H9 (cell line): ENCODE results near the gene TMTC2. TPM values are rescaled to one million over a fixed set of nuclear protein-coding genes. Genes with fewer than 3 reads are reported as not detected.

Source experiments
- DNase-seq: peaks from one replicate; pipeline ENCODE4 v3.0.0-alpha.2; 2017
- H2AFZ ChIP-seq: one replicate; pipeline ENCODE4 v1.6.1; 2013; ENCODE audit warnings: mild to moderate bottlenecking, low read length, control low read depth, moderate library complexity
- H2AK5ac ChIP-seq: 2 replicates; pipeline ENCODE4 v1.6.1; 2013; ENCODE audit warnings: low read length, control low read depth, mixed read lengths; ENCODE audit not compliant: insufficient read length
- H2BK120ac ChIP-seq: one replicate; pipeline ENCODE4 v1.6.1; 2013; ENCODE audit warnings: low read depth, mild to moderate bottlenecking, low read length, control low read depth, inconsistent platforms; ENCODE audit not compliant: poor library complexity, severe bottlenecking
- H2BK12ac ChIP-seq: 2 replicates; pipeline ENCODE4 v1.6.1; 2013; ENCODE audit warnings: low read length, control low read depth, mixed read lengths, low read depth; ENCODE audit not compliant: insufficient read length
- H2BK15ac ChIP-seq: 2 replicates; pipeline ENCODE4 v1.6.1; 2013; ENCODE audit warnings: low read depth, low read length, control low read depth
- H2BK20ac ChIP-seq: one replicate; pipeline ENCODE4 v1.6.1; 2013; ENCODE audit warnings: low read depth, mild to moderate bottlenecking, low read length, control low read depth, inconsistent platforms; ENCODE audit not compliant: poor library complexity, severe bottlenecking
- H2BK5ac ChIP-seq: 2 replicates; pipeline ENCODE4 v1.6.1; 2013; ENCODE audit warnings: low read length, control low read depth, mixed read lengths; ENCODE audit not compliant: insufficient read length
- H3K14ac ChIP-seq: 2 replicates; pipeline ENCODE4 v1.6.1; 2013; ENCODE audit warnings: low read length, control low read depth; ENCODE audit not compliant: insufficient read depth
- H3K18ac ChIP-seq: 2 replicates; pipeline ENCODE4 v1.6.1; 2013; ENCODE audit warnings: low read depth, mild to moderate bottlenecking, mixed read lengths, low read length, control low read depth; ENCODE audit not compliant: insufficient read length
- H3K23ac ChIP-seq: 2 replicates; pipeline ENCODE4 v1.6.1; 2013; ENCODE audit warnings: low read length, control low read depth, mixed read lengths, low read depth; ENCODE audit not compliant: insufficient read length
- H3K23me2 ChIP-seq: 2 replicates; pipeline ENCODE4 v1.6.1; 2013; ENCODE audit warnings: low read depth, mild to moderate bottlenecking, mixed read lengths, low read length, control low read depth; ENCODE audit not compliant: insufficient read length, poor library complexity, severe bottlenecking
- H3K27ac ChIP-seq: 2 replicates; pipeline ENCODE4 v1.5.1; 2013; ENCODE audit warnings: low read length, control low read depth, mixed read lengths, low read depth; ENCODE audit not compliant: insufficient read length
- H3K27me3 ChIP-seq: 2 replicates; pipeline ENCODE4 v1.6.1; 2013; ENCODE audit warnings: low read length, control low read depth, inconsistent platforms; ENCODE audit not compliant: insufficient read depth
- H3K4ac ChIP-seq: 2 replicates; pipeline ENCODE4 v1.6.1; 2013; ENCODE audit warnings: low read depth, mild to moderate bottlenecking, control low read depth, inconsistent platforms, low read length, moderate library complexity
- H3K4me1 ChIP-seq: 2 replicates; pipeline ENCODE4 v1.6.1; 2013; ENCODE audit warnings: low read length, control low read depth, inconsistent platforms; ENCODE audit not compliant: insufficient read depth
- H3K4me2 ChIP-seq: 2 replicates; pipeline ENCODE4 v1.6.1; 2013; ENCODE audit warnings: low read length, control low read depth, mixed read lengths; ENCODE audit not compliant: insufficient read length, insufficient read depth
- H3K56ac ChIP-seq: 2 replicates; pipeline ENCODE4 v1.6.1; 2013; ENCODE audit warnings: low read depth, mild to moderate bottlenecking, mixed read lengths, low read length, control low read depth; ENCODE audit not compliant: insufficient read length
- H3K79me1 ChIP-seq: 2 replicates; pipeline ENCODE4 v1.6.1; 2013; ENCODE audit warnings: low read depth, mild to moderate bottlenecking, moderate library complexity, low read length, control low read depth, inconsistent platforms; ENCODE audit not compliant: insufficient read depth, poor library complexity, severe bottlenecking
- H3K79me2 ChIP-seq: 2 replicates; pipeline ENCODE4 v1.6.1; 2013; ENCODE audit warnings: low read length, control low read depth, inconsistent platforms; ENCODE audit not compliant: insufficient read depth
- H3K9ac ChIP-seq: 2 replicates; pipeline ENCODE4 v1.6.1; 2013; ENCODE audit warnings: low read length, control low read depth, mixed read lengths; ENCODE audit not compliant: insufficient read length; ENCODE audit errors: extremely low read depth
- H3K9me3 ChIP-seq: one replicate; pipeline ENCODE4 v1.6.1; 2013; ENCODE audit warnings: low read depth, low read length, inconsistent platforms; ENCODE audit not compliant: control insufficient read depth
- H3T11ph ChIP-seq: one replicate; pipeline ENCODE4 v1.6.1; 2013; ENCODE audit warnings: mild to moderate bottlenecking, low read length, control low read depth, inconsistent platforms
- H4K20me1 ChIP-seq: one replicate; pipeline ENCODE4 v1.6.1; 2013; ENCODE audit not compliant: control insufficient read depth, insufficient read length, insufficient read depth
- H4K5ac ChIP-seq: 2 replicates; pipeline ENCODE4 v1.6.1; 2013; ENCODE audit warnings: low read depth, mild to moderate bottlenecking, mixed read lengths, low read length, control low read depth; ENCODE audit not compliant: insufficient read length
- H4K8ac ChIP-seq: replicated peaks from 2 replicates; pipeline ENCODE4 v1.6.1; 2013; ENCODE audit warnings: low read length, control low read depth, mixed read lengths, low read depth; ENCODE audit not compliant: insufficient read length
- H4K91ac ChIP-seq: 2 replicates; pipeline ENCODE4 v1.6.1; 2013; ENCODE audit warnings: low read depth, mild to moderate bottlenecking, moderate library complexity, mixed read lengths, low read length, control low read depth; ENCODE audit not compliant: insufficient read length
- H3K27ac Mint-ChIP-seq, 3 experiments: 2 replicates in 2 of 3; 3 replicates in 1 of 3; pipeline ENCODE4 v1.8.0; 2020 to 2021; ENCODE audit warnings: mixed read lengths in 3 of 3, mild to moderate bottlenecking in 1 of 3, moderate library complexity in 1 of 3
- H3K27me3 Mint-ChIP-seq: 2 replicates; pipeline ENCODE4 v1.8.0; 2021; ENCODE audit warnings: low read depth, mild to moderate bottlenecking, moderate library complexity, mixed read lengths
- H3K36me3 Mint-ChIP-seq, 3 experiments: 2 replicates in 2 of 3; 3 replicates in 1 of 3; pipeline ENCODE4 v1.8.0; 2020 to 2021; ENCODE audit warnings: low read depth in 3 of 3, mixed read lengths in 3 of 3; ENCODE audit not compliant: insufficient read depth in 1 of 3
- H3K4me1 Mint-ChIP-seq, 2 experiments: 2 replicates each; pipeline ENCODE4 v1.8.0; 2020; ENCODE audit warnings: mixed read lengths in 2 of 2
- H3K4me3 Mint-ChIP-seq, 2 experiments: 2 replicates in 1 of 2; 3 replicates in 1 of 2; pipeline ENCODE4 v1.8.0; 2020 to 2021; ENCODE audit warnings: mild to moderate bottlenecking in 2 of 2, mixed read lengths in 2 of 2, moderate library complexity in 1 of 2
- H3K9me3 Mint-ChIP-seq, 2 experiments: 2 replicates in 1 of 2; 3 replicates in 1 of 2; pipeline ENCODE4 v1.8.0; 2020; ENCODE audit warnings: mild to moderate bottlenecking in 2 of 2, mixed read lengths in 2 of 2, moderate library complexity in 1 of 2
- CTCF ChIP-seq: fragments of 200-600 bp; sonication (generic); conservative IDR thresholded peaks from 3 replicates; pipeline ENCODE4 v1.8.0; 2021; ENCODE audit warnings: antibody characterized with exemption, mild to moderate bottlenecking
- WGBS: extraction: QIAGEN DNeasy Blood & Tissue Kit; methylation state at CpG from one replicate; pipeline ENCODE4 v1.1.7; 2013; ENCODE audit warnings: missing lambda C conversion rate, low lambda C conversion rate, mixed read lengths; ENCODE audit not compliant: insufficient read length; ENCODE audit errors: extremely low coverage; 5-methylcytosine and 5-hydroxymethylcytosine counted together
- total RNA-seq: library from RNA; stranded (reverse); gene quantifications from 2 replicates; pipeline ENCODE4 v1.2.1, GENCODE V29; 2021

The TMTC2 gene
- total RNA-seq, 1 experiment from 2014 or later = 3.1 TPM

GRCh38 chr12:83065562-83065961, 378.9 kb downstream of the TMTC2 start:
- no peak overlapping the region for H3K27ac ChIP-seq
- H3K9me3 Mint-ChIP-seq = peaks cover 4 to 7% of the 10 kb centered on the region in 2 experiments; a peak in 3 of 5 replicates
- no CpG with 5 or more reads among the region's 1 CpG for WGBS

More at GRCh38 chr12:83065562-83065961, 378.9 kb downstream of the TMTC2 start:
- Histone ChIP-seq H3K4me1 (no peaks in the 10 kb centered on the region), H4K8ac (no peak overlapping the region), H3K56ac (no peak overlapping the region), H3K27me3 (no peaks in the 10 kb centered on the region), H4K5ac (no peak overlapping the region), H2BK15ac (no peak overlapping the region), H2BK120ac (no peak overlapping the region), H3K79me2 (no peaks in the 10 kb centered on the region), H3K23ac (no peak overlapping the region), H3T11ph (no peak overlapping the region), H3K14ac (no peak overlapping the region), H3K23me2 (no peaks in the 10 kb centered on the region), H4K20me1 (no peaks in the 10 kb centered on the region), H3K79me1 (no peaks in the 10 kb centered on the region), H2BK5ac (no peak overlapping the region), H3K4me2 (no peak overlapping the region), H2BK12ac (no peak overlapping the region), H3K18ac (no peak overlapping the region), H2BK20ac (no peak overlapping the region), H3K9ac (no peak overlapping the region), H4K91ac (no peak overlapping the region), H2AFZ (no peak overlapping the region), H2AK5ac (no peak overlapping the region), H3K4ac (no peak overlapping the region), H3K9me3 (no peaks in the 10 kb centered on the region)
- peaks cover 0 to 11% (median 4%) of the 10 kb centered on the region in 3 experiments; a peak in 4 of 7 replicates for H3K36me3 Mint-ChIP-seq
- peaks cover 7 to 13% of the 10 kb centered on the region in 2 experiments for H3K4me1 Mint-ChIP-seq
- H3K27me3 Mint-ChIP-seq = no peaks in the 10 kb centered on the region
- TF ChIP-seq CTCF = no peak
- no peak for DNase-seq
- no peak overlapping the region for H3K4me3 Mint-ChIP-seq
- H3K27ac Mint-ChIP-seq = no peak overlapping the region
